ENCODE measurements around the gene ZNF285. TPM values are rescaled to one million over a fixed set of nuclear protein-coding genes. Genes with fewer than 3 reads are reported as not detected.

Gene ZNF285
- 0.52 and 0.72 TPM in 2 replicates for total RNA-seq

DNA sequence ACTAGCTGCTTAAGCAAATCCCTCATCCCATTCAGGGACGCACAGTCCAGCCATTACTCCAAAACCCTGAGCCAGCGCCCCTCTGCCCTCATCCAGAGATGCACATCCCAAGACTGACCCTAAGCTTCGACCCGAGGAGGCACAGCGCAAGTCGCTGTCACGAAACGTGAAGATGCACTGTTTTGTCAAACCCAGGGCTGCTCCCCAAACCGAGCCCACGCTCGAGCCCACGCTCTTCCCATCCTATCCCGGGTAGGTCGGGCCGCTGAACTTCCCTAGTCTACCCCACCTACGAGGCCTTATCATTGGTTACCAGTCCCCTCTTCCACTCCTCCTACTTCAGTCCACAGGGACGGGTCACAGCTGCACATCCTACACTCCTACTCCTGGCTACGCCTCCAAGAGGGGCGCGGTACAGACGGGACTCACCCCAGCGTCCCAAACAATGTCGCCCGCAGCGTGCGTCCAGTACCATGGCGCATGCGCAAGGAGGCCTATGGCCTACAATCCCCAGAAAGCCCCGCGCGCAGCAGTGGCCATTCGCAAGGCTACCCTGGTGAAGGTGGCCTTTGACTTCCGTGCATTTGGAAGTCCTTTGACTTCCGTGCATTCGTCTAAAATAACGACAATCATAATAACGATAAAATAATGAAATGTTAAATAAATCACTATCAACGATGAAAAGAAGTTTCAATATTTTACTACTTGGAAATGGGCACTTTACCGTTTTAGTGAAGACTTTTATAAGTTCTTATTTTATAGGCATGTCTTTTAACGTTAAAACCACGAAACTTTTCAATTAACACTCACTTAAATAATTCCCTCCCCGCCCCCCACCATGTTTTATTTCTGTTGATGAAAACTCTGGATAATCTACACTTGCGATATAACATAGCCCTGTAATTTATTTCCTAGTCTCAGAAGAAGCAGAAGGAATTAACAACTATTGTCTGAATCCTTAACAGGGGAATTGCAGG, at the start of gene ZNF285:
TSS of gene ZNF285 (minus strand) at position 470 of the 977 bp plus-strand sequence. CDS start 4,395 bp downstream, outside the sequence.

DNA sequence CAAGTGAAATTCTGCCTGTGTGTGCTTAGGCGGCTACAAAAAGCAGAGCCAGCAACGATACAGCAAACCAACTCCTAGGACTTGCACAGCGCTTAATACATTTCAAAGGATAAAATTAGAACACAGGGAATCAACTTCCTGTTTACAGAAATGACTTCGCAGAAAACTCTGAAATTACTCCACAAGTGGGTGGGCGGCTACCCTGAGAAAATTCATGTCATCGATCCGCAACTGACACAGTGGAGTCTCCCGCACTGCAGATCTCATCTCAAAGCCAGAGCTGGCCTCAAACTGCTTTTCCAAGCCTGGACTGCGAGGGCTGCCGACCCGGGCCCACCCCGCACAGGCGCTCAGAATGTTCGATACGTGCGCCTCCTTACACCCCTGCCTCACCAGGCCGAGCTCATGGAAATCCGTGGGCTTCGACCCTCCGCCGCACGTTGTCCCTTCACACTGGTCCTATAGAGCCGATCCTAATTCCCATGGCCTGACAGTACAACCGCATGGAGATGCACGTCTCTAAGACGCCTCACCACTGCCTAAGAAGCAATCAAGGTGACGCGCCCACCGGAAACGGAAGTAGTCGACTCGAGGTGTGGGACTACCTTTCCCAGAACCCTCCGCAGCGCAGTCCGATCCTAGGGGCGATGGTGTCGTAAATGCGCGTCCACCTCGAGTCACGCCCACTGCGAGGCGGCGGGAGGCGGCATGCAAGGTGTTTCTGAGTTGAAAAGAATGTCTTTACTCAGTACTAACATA, 46.7 kb upstream of the ZNF285 start, which contains the start of gene ZNF229:
TSS of gene ZNF229 (minus strand) at position 557 of the 759 bp plus-strand sequence. CDS start 5,625 bp downstream, outside the sequence.

DNA sequence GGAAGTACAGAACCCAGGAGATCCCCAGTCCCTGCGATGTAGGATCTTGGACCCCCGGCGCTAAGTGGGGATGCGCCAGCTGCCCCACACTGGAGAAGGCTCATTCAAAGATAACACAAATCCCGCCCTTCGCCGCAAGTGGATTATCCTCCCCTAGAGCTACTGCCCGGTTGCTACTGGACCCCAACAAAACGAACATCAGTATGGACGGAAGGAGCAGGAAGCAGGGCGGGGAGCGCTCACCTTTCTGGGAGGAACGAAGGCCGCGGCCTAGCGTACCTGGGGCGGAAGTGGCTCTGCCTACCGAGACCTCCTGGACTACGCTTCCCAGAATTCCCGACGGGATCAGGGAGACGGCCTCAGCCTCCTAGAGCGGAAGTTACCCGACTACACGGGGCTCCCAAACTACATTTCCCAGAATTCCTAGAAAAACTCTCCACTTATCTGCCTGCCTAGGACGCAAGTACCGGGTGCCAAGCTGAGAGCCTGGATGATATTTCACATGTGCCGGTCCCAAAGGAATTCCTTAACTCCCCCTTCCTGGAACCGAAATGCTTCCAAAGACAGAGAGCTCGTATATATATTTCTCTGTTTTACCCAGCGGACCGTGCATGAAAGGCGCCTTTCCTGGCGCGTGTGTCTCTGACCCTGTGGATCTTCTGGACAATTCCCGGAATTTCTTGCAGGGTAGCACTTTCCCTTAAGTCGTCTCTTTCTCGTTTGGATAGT, 44.9 kb downstream of the ZNF285 start, which contains the start of gene ZNF112:
TSS of gene ZNF112 (minus strand) at position 298 of the 729 bp plus-strand sequence. CDS start 16,141 bp downstream, outside the sequence.

Other genes starting within 250 kb of the ZNF285 start
- 11.5 and 73.9 TPM in 2 replicates for gene ZNF226, start 236.5 kb downstream of the ZNF285 start, total RNA-seq
- gene ZNF227, start 189.1 kb downstream of the ZNF285 start, total RNA-seq, result 7.9 and 13.9 TPM in 2 replicates
- gene ZNF233, start 141.7 kb downstream of the ZNF285 start, total RNA-seq, result 0.56 and 0.65 TPM in 2 replicates
- 1.2 and 4.0 TPM in 2 replicates for gene ZNF235, start 96.6 kb downstream of the ZNF285 start, total RNA-seq
- 2.3 and 4.3 TPM in 2 replicates for gene ZNF112, start 44.9 kb downstream of the ZNF285 start, total RNA-seq
- 5.7 and 6.5 TPM in 2 replicates for gene ZNF229, start 46.9 kb upstream of the ZNF285 start, total RNA-seq
- gene ZNF180, start 98.9 kb upstream of the ZNF285 start, total RNA-seq, result 6.2 and 6.6 TPM in 2 replicates
- not detected in 2 replicates for gene CEACAM20, start 128.1 kb upstream of the ZNF285 start, total RNA-seq
- not detected in 2 replicates for gene IGSF23, start 212.0 kb upstream of the ZNF285 start, total RNA-seq
- gene PVR, start 242.3 kb upstream of the ZNF285 start, total RNA-seq, result 30.6 and 96.3 TPM in 2 replicates

All from epithelial cell of alveolus of lung (primary cell).